Non-pigmented ciliary epithelial cell (primary cell): ENCODE results near the gene ZFP1.

Experiments
- DNase-seq: peaks from one replicate; pipeline ENCODE4 v3.0.0-alpha.2; 2010; ENCODE audit warnings: low read depth

Gene ZFP1

DNA sequence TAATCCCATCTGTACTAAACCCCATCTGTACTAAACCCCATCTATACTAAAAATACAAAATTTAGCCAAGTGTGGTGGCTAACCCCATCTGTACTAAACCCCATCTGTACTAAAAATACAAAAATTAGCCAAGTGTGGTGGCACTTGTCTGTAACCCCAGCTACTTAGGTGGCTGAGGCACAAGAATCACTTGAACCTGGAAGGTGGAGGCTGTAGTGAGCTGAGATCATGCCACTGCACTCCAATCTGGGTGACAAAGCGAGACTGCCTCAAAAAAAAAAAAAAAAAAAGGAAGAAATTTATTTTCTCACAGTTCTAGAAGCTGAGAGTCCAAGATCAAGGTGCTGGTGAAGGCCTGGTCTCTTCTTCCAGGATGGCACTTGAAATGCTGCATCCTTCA lies 12.1 kb downstream of the ZFP1 start:
- no peak for DNase-seq

DNA sequence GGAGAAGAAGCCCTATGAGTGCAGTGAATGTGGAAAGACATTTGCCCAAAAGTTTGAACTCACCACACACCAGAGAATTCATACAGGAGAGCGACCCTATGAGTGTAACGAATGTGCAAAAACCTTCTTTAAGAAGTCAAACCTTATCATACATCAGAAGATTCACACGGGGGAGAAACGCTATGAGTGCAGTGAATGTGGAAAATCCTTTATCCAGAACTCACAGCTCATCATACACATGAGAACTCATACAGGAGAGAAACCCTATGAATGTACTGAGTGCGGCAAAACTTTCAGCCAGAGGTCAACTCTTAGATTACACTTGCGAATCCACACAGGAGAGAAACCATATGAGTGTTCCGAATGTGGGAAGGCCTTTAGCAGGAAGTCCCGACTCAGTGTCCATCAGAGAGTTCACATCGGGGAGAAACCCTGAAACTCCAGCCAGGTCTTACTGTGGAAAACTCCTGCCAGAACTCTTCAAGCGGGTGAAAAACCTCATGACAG lies 21.6 kb downstream of the ZFP1 start:
- no peak for DNase-seq

DNA sequence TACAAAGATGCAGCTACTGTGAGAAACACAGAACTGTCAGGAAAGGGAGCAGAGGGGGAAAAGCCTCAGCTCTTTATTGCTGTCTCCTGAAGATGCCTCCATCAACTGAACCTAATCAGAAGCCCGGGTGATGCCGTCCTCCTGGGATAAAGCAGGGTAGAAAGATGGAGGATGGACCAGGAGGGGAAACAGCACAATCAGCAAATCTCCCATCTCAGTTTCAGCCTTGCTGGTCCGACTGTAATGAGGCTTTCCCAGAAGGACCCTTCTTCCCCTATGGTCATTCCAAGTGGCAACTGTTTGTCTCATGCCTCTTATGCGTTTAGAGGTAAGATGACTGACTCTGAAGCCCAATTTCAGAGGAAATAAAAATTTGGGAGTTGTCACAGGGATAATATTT lies 24.3 kb downstream of the ZFP1 start:
- DNase-seq, result no peak

DNA sequence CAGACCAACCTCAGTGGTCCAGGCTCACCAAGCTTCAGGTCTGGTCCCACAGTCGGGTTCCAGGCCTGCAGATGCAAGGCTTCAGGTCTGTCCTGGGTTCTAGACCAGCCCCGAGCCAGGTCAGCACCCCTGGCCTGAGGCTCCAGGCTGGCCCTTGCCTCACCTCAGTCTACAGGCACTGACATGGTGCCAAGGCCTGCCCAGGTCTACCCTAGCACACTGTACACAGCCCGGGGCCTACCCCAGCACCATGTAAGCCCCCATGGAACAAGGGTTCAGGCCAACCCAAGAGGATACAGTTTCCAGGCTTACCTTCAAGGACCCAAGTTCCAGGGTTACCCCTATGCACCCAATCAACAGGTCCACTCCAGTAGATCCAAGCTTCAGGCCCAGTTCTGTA lies 26.8 kb downstream of the ZFP1 start:
- no peak for DNase-seq

DNA sequence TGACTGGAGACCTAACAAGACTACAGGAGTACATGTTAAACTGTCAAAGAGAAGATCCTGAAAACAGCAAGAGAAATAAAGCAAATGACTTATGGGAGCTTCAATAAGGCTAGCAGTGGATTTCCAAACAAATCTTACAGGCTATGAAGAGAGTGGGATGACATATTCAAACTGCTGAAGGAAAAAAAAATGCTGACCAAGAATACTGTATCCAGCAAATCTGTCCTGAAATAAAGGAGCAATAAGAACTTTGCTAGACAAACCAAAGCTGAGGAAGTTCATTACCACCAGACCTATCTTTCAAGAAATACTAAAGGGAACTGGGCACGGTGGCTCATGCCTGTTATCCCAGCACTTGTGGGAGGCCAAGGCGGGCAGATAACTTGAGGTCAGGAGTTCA lies 28.6 kb downstream of the ZFP1 start:
- no peak for DNase-seq

DNA sequence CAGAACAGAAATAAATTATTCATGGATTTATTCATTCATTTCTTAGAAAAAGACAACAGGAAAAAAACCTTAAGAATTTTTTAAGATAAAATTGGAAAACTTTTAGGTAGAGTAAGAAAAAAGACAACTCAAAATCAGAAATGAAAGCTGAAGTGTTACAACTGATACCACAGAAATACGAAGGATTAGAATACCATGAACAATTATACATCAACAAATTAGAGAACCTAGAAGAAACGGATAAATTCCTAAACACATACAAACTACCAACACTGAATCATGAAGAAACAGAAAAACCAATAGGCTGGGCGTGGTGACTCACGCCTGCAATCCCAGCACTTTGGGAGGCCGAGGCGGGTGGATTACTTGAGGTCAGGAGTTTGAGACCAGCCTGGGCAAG lies 30.9 kb downstream of the ZFP1 start:
- no peak for DNase-seq

DNA sequence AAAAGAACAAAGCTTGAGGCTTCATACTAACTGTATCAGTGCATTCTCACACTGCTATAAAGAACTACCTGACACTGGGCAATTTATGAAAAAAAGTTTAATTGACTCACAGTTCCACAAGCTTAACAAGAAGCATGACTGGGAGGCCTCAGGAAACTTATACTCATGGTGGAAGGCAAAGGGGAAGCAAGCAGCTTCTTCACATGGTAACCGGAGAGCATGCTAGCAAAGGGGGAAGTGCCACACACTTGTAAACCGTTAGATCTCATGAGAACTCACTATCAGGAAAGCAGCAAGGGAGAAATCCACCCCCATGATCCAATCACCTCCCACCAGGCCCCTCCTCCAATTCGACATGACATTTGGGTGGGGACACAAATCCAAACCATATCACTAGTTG lies 33.3 kb downstream of the ZFP1 start:
- no peak for DNase-seq

DNA sequence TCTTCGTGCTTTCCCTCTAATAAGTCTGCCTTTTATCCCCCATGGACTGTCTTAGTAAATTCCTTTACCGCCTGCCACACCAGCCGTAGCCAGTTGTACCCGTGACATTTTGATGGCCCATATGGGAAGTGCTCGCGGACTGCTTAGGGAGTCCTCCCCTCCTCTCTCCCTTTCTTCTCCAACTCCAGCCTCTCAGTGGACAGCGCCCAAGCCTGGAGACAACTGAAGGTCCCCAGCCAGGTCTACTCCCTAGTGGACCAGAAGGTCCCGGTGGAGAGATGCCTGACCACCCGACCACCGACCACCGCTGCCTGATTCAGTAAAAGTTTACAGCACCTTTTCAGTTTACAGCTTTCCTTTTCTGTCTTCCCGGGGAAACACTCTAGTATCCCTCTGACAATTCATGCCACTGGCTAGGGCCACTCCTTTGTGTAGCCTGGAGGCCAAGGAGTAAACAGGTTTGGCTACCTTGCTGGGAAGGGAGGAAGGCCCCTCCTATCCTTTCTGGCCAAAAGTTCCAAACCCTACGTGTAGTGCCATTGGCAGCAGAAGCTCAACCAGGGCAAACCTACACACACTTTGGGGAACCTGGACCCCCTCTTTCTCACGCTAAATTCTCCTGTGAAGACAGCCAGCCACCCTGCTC lies 40.6 kb downstream of the ZFP1 start:
- no peak for DNase-seq

DNA sequence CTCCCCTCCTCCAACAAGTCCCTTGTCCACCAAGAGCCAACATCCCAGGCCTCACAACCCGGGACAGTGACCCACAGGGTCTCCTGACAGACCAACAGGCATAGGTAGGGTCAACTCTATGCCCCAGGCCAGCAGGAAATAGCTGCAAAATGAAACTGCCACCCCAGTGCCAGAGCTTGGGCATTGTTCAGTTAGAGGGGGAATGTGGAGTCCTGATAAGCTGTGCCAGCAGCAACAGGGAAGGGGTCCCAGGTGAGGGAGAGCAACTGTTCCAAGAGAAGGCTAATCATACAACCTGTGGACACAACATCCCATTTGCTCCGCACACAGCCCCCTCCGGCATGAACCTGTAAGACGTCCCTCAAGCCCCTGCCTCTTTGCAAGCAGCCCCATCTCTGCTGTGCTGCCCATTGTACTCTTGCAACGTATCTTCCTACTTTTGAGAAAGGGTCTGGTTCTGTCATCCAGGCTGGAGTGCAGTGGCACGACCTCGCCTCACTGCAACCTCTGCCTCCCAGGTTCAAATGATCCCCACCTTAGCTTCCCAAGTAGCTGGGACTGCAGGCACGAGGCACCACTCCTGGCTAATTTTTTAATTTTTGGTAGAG lies 41.4 kb downstream of the ZFP1 start:
- DNase-seq, result no peak

DNA sequence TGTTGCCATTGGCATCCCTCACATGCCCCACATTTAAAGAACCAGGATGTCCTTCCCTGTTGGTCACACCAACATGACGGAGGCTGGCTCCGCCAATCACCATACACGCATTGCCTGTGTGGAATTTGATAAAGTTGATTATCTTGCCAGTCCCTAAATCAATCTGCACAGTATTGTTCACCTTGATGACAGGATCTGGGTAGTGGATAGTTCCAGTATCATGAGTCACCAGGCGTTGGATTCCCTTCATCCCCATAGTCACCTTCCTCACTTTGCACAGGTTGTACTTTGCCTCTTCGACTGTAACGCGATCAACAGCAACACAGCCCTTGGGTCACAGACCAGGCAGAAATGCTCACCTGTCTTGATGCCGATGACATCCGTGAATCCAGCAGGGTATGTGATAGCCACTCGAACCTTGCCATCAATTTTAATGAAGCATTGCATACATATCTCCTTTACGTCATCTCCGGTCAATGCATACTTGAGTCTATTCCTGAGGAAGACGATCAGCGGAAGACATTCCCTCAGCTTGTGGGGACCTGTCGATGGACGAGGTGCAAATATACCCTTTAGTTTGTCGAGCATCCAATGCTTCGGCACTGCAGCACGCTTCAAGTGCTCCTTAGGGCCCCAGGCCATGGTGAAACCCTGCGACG lies 44.4 kb downstream of the ZFP1 start:
- DNase-seq, result no peak

DNA sequence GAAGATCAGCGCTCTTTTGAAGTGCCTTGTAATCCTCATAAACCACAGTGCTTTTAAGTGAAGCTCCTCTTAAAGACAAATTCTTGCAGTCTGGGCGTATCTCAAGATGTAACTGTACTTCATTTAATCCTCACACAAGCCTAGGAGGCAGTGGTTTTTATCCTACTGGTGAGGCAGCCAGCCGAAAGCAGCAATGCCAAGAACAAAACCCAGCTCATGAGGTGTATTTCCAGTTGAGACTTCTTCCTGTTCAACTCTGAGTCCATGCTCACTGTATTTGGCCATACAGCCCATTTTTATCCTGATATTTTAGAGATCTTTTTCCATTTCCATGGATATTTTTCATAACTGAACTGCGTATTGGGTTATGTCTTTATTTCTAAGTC lies 44.9 kb downstream of the ZFP1 start:
- DNase-seq, result no peak

DNA sequence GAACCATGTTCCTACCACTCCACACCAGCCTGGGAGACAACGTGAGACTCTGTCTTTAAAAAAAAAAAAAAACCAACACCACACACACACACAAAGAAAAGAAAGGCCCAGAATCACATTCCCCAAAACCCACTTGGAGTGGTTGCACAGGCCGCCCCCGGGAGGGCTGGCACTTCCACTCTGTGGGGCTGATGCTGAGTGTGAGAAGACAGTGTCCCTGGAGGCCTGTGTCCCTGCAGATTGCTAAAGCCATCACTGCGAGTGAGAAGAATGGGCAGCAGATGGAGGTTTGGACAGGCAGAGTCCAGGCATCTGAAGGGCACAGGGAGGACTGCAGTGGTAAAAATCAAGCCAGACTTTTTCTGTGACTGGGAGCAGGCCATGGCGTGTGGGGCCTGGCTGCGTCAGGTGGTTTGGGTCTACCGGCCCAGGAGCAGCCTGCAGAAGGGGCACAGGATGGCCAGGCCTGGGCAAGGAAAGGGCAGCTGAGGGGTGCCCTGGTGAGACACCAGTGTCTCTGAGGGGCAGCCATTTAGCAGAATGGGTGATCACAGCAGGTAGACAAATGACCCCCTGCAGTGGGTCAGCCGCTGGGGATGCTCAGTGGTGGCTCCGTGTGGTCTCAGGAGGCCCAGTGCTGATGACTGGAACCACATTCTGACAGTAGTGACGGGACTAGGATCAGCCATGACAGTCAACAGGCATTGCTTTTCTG lies 45.6 kb downstream of the ZFP1 start:
- DNase-seq, result no peak

DNA sequence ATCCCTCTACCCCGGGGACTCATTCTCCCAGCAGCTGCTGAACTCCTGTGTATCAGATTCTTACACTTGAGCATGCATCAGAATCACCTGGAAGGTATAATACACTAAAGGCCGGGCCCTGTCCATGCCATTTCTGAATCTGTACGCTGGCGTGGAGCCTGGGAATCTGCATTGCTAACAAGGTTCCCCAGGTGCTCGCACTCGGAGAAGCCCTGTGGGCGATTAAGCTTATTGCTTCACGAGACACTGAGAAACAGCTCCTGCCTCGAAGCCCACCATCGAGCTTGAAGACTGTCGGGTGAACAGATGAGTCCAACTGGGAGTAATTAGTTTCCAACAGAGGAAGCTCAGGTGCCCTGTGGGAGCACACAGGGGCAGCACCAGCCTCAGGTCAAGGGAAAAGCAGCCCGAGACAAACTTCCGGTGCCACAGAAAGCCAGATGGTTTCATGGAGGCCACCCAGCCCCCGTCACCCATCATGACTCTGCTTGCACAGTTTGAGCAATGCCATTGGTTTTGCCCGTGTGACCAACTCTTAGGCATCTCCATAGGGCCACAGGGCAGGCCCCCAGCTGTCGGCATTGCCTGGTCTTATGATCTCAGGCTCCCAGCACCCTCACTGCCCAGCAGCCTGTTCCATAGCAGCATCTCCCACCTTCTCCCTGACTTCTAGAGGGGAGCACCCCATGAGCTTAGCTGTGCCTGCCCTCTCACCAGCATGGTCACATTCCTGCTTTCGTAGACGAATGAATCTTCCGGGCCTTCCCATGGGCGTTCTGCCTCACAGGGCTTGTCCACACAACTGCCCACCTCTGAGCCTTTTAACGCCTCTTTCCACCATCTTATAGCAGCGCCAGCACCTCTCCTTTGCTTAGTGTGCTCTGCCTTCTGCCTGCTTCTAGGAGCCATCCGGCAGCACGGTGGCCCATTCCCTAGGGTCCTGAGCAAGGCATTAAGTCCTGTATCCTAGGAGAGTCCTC lies 47.8 kb downstream of the ZFP1 start:
- no peak for DNase-seq

DNA sequence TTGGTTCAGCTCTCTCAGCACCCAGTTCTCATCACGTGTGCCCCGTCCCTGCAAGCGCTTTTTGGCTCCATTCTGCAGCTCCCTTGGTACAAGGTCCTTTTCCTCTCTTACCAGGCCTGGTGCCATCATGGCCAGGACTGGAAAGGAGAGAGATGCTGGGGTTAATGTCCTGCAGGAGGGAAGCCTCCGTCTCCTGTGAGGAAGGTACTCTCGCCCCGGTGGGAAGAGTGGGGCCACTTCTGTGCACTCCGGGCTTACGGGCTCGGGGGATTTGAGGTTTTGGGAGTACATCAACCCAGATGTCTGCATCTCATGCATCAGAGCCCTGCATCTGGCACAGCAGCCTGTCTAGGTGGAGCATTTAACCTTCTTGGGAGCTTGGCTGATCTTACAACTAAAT lies 48.5 kb downstream of the ZFP1 start:
- DNase-seq, result no peak

DNA sequence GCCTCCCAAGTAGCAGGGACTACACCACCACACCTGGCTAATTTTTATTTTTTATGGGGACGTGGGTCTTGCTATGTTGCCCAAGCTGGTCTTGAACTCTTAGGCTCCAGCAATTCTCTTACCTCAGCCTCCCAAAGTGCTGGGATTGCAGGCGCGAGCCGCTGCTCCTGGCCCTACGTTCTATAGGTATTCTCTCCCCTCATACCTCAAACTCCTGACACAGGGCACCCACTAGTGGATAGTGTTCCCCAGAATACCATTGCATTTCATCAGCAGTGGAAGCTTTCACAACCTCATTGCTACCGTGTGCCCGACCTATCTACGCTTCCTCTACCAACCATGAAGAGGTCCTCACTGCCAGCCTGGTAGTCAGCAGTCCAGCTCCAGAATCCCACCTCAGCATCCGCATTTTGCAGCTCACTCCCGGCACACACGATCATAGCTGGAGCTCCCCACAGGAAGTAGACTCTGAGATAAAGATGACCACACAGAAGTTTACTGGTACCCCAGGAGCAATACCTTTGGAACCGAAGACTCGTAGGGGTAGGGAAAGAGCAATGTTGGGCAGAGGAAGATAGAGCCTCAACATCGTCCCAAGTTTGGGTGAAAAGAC lies 49.3 kb downstream of the ZFP1 start:
- DNase-seq, result no peak

DNA sequence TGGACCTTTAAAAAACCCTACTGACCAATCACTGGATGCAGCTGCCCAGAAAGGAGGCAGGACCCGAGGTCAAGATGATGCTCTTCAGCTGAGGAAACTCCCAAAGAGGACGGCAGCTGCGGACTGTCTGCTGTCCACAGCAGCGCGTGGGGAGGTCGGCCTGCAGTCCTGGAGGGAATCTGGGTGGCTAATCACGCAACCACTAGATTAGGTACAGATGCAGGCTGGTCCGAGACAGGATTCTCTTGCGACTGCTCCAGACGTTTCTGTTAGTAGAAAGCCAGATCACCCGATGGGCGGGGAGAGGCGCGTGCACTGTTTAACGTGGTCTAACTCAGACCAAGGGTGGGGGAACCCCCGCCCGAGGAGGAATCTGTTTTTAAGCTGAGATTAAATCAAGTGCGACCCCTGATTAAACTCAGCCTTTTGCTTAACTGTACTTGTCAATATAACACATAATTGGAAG lies 49.8 kb downstream of the ZFP1 start:
- DNase-seq, result no peak

DNA sequence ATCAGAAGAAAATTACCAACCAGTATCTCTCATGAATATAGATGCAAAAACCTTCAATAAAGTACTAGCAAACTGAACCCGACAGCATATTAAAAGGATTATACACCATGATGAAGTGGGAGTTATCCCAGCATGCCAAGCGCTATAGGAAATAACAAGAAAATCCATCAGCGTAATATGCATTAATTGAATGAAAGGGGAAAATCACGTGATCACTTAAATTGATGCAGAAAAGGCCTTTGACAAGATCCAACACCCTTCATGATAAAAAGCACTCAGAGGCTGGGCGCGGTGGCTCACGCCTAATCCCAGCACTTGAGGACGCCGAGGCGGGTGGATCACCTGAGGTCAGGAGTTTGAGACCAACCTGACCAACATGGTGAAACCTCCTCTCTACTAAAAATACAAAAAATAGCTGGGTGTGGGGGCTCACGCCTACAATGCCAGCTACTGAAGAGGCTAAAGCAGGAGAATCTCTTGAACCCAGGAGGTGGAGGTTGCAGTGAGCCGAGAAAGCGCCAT lies 53.8 kb downstream of the ZFP1 start:
- no peak for DNase-seq

DNA sequence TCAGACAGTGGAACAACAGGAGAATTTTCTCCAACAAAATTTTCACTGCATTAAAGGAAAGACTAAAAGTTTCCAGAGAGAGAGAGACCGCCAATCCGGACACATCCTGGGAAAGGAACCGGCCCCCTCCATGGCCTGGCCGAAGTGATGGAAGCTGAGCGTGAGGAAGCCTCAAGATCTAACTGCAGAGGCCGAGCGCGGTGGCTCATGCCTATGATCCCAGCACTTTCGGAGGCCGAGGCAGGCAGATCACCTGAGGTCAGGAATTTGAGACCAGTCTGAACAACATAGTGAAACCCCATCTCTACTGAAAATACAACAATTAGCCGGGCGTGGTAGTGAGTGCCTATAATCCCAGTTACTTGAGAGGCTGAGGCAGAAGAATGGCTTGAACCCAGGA lies 54.8 kb downstream of the ZFP1 start:
- no peak for DNase-seq

DNA sequence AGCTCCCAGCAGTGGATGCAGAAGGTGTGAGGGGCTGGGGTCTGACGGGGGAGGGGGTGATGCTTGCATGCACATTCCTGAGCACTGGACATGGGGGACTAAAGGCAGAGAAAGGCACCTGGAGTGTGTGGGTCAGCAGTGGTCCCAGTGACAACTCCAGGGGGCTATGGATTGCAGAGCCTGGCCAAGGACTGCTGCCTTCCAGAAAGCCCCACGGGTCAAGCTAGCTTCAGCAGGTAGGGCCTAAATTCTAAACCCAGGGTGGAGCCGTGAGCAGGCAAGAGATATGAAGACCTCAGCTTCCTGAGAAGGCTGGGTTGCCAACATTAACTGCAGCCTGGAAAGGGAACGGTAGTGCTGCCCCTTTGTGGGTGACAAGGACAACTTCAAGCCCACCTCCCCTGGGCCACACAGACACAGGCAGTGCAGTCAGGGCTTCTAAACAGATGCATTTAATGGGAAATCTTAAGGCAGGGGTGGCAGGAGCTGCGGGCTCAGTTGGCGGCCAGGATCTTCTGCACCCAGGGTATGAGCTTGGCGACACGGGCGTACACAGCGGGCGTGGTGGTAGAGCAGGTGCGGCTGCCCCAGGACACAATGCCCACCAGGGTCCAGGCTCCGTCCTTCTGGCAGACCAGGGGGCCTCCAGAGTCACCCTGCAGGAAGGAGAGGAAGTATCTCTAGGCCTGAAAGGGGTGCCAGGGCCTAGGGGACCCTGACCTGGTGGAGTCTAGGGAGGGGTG lies 55.5 kb downstream of the ZFP1 start:
- DNase-seq, result no peak

DNA sequence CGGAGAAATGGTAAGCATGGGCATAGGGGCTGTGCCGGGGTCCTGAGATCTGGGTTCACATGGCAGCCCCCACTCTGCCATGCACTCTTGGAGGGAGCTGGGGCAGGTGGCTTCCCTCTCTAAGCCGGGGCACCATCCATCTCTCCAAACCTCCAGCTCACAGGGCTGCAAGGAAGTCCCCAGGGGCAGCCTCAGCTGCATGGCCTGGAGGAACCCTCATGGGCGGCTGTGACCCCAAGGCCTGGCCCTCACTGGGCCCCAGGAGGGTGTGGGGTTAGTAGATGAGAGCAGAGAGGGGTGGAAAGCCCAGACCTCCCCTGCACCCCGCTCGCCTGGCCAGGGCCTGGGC lies 56.1 kb downstream of the ZFP1 start:
- DNase-seq, result no peak
